B cell (primary cell): ENCODE data around the gene G2E3. TPM values are rescaled to one million over a fixed set of nuclear protein-coding genes. Genes with fewer than 3 reads are reported as not detected.

Experiments
- ATAC-seq: fragments of 200-7000 bp; cut with Tn5 transposase; one replicate; pipeline ENCODE4 v1.10.0; 2021; ENCODE audit warnings: low read depth, mild to moderate bottlenecking, moderate number of reproducible peaks, moderate library complexity
- CTCF ChIA-PET: fragments of 350-600 bp; sonication (Branson Sonifier 250); formaldehyde crosslinking; loops from one replicate; lab custom pipeline; 2021; ENCODE audit warnings: antibody characterized with exemption, inconsistent platforms; lab: Charles Lee
- POLR2A ChIA-PET: fragments of 350-600 bp; sonication (Branson Sonifier 250); formaldehyde crosslinking; loops from one replicate; lab custom pipeline; 2021; ENCODE audit warnings: antibody characterized with exemption; lab: Charles Lee
- DNase-seq: peaks from one replicate; pipeline ENCODE4 v3.0.0; 2013
- H2AFZ ChIP-seq: 2 replicates; pipeline ENCODE4 v1.6.1; 2012; ENCODE audit warnings: mild to moderate bottlenecking, low read depth, low read length; ENCODE audit not compliant: insufficient read depth, poor library complexity, severe bottlenecking
- H3K27ac ChIP-seq, 2 donors: 1 replicate in 1 of 2; 2 replicates in 1 of 2; pipeline ENCODE4 v1.5.1; 2012 to 2013; ENCODE audit warnings: low read length in 2 of 2, mild to moderate bottlenecking in 2 of 2, moderate library complexity in 1 of 2
- H3K27me3 ChIP-seq, 4 experiments: fragments of 200-600 bp in 1 of 4; sonication (generic) in 1 of 4; replicated peaks in 1 of 4; 1 replicate in 2 of 4; 2 replicates in 2 of 4; pipeline versions ENCODE4 v1.6.1 to v1.7.0; 2013 to 2016; ENCODE audit warnings: low read length in 3 of 4, mild to moderate bottlenecking in 2 of 4, mixed read lengths in 1 of 4, moderate library complexity in 1 of 4; ENCODE audit not compliant: insufficient read depth in 4 of 4, control insufficient read depth in 3 of 4; ENCODE audit errors: control extremely low read depth in 1 of 4
- H3K36me3 ChIP-seq, 2 experiments: replicated peaks in 1 of 2; 1 replicate in 1 of 2; 2 replicates in 1 of 2; pipeline versions ENCODE4 v1.6.1 to v1.7.1; 2013; ENCODE audit warnings: low read length in 1 of 2; ENCODE audit not compliant: insufficient read depth in 2 of 2, control insufficient read depth in 1 of 2; ENCODE audit errors: control extremely low read depth in 1 of 2, extremely low read depth in 1 of 2
- H3K4me1 ChIP-seq, 2 donors: fragments of 200-600 bp in 1 of 2; sonication (generic) in 1 of 2; 1 replicate in 1 of 2; 2 replicates in 1 of 2; pipeline versions ENCODE4 v1.5.1 to v1.6.1; 2013 to 2017; ENCODE audit warnings: low read length in 2 of 2; ENCODE audit not compliant: control insufficient read depth in 2 of 2, insufficient read depth in 2 of 2
- H3K4me2 ChIP-seq: replicated peaks from 2 replicates; pipeline ENCODE3; 2012; ENCODE audit warnings: mild to moderate bottlenecking, low read depth, low read length; ENCODE audit not compliant: poor library complexity, severe bottlenecking
- H3K4me3 ChIP-seq, 5 experiments: fragments of 200-600 bp in 1 of 5; sonication (generic) in 1 of 5; 1 replicate in 3 of 5; 2 replicates in 2 of 5; pipeline versions ENCODE4 v1.5.1 to v1.7.0; 2011 to 2016; ENCODE audit warnings: low read length in 4 of 5, mild to moderate bottlenecking in 4 of 5, low read depth in 2 of 5, control low read depth in 1 of 5, moderate library complexity in 1 of 5; ENCODE audit not compliant: insufficient read depth in 1 of 5; ENCODE audit errors: control extremely low read depth in 1 of 5, extremely low read depth in 1 of 5
- H3K79me2 ChIP-seq: fragments of 200-600 bp; sonication (generic); one replicate; pipeline ENCODE4 v1.6.0; 2016; ENCODE audit warnings: low read length; ENCODE audit not compliant: control insufficient read depth, insufficient read depth
- H3K9ac ChIP-seq: fragments of 200-600 bp; sonication (generic); 2 replicates; pipeline ENCODE4 v1.6.1; 2017; ENCODE audit warnings: mild to moderate bottlenecking, low read length, moderate library complexity
- H3K9me3 ChIP-seq, 3 donors: one replicate each; pipeline versions ENCODE4 v1.6.1 to v1.7.1; 2013; ENCODE audit warnings: low read length in 2 of 3; ENCODE audit not compliant: control insufficient read depth in 2 of 3, insufficient read depth in 1 of 3; ENCODE audit errors: control extremely low read depth in 1 of 3
- H4K20me1 ChIP-seq: 2 replicates; pipeline ENCODE4 v1.6.0; 2012; ENCODE audit warnings: mild to moderate bottlenecking, low read length; ENCODE audit not compliant: insufficient read depth, control insufficient read depth, poor library complexity, severe bottlenecking
- H3K27ac Mint-ChIP-seq: one replicate; pipeline ENCODE4 v1.8.0; 2021; ENCODE audit warnings: mixed read lengths
- H3K27me3 Mint-ChIP-seq: one replicate; pipeline ENCODE4 v1.8.0; 2021; ENCODE audit warnings: mixed read lengths
- H3K4me1 Mint-ChIP-seq: one replicate; pipeline ENCODE4 v1.8.0; 2021; ENCODE audit warnings: mixed read lengths
- H3K4me3 Mint-ChIP-seq: one replicate; pipeline ENCODE4 v1.8.0; 2021; ENCODE audit warnings: mixed read lengths
- H3K9me3 Mint-ChIP-seq: one replicate; pipeline ENCODE4 v1.8.0; 2022; ENCODE audit warnings: mixed read lengths; ENCODE audit not compliant: insufficient read depth
- CTCF ChIP-seq: fragments of 200-600 bp; IDR thresholded peaks from one replicate; pipeline ENCODE4 v1.8.0; 2022; ENCODE audit warnings: antibody characterized with exemption, mild to moderate bottlenecking
- EZH2 ChIP-seq: IDR thresholded peaks from 2 replicates; pipeline ENCODE4 v1.6.1; 2012; ENCODE audit warnings: borderline replicate concordance, low read depth, mild to moderate bottlenecking, moderate library complexity, low read length; ENCODE audit not compliant: insufficient read depth, poor library complexity, severe bottlenecking
- WGBS: methylation state at CpG from one replicate; pipeline ENCODE4 v1.1.5; 2013; ENCODE audit warnings: missing lambda C conversion rate; ENCODE audit not compliant: insufficient coverage; 5-methylcytosine and 5-hydroxymethylcytosine counted together
- intact Hi-C: fragments of 100-400 bp; cut with micrococcal nuclease; formaldehyde crosslinking; loops from one replicate; pipeline ENCODE4 v1.10.0; 2022
- polyA plus RNA-seq: library from polyadenylated mRNA; depleted of rRNA; stranded (reverse); fragments of >200 nt; gene quantifications from 2 replicates; pipeline ENCODE4 v1.2.3, GENCODE V29; 2012
- total RNA-seq, 2 donors: library from RNA; stranded (reverse); fragments of 120-200 nt in 1 of 2; gene quantifications; 1 replicate in 1 of 2; 2 replicates in 1 of 2; pipeline versions ENCODE4 v1.2.3 to v1.2.4, GENCODE V29; 2013 to 2022

G2E3 gene
- total and polyA plus RNA-seq, 2 donors (not counting 1 experiment from before 2014, with no cell fraction given), result 6.2 to 29.2 TPM

- TF ChIP-seq EZH2 (no peak), CTCF (no peak)
- Histone ChIP-seq H3K27me3 (no peaks in the 10 kb centered on the region), H3K9me3 (peaks cover 0 to 7% (median 0%) of the 10 kb centered on the region in 3 donors), H3K4me1 (peaks cover 15 to 17% of the 10 kb centered on the region in 2 donors), H3K27ac (peak overlapping the region in 1 of 2 donors; percentile 89), H4K20me1 (peaks cover 26% of the 10 kb centered on the region), H2AFZ (peak overlapping the region; percentile 91), H3K36me3 (peaks cover 0 to 2% of the 10 kb centered on the region in 2 experiments), H3K9ac (peak overlapping the region; percentile 93), H3K4me3 (peak overlapping the region; percentile 87 to 99 (median 95)), H3K4me2 (peak overlapping the region; percentile 77), H3K79me2 (peaks cover 42% of the 10 kb centered on the region)
- Mint-ChIP-seq H3K27ac (no peak overlapping the region), H3K4me3 (peak overlapping the region; percentile 100), H3K4me1 (peaks cover 31% of the 10 kb centered on the region), H3K9me3 (no peaks in the 10 kb centered on the region), H3K27me3 (no peaks in the 10 kb centered on the region)
- ChIA-PET CTCF (interaction anchor here (0.7 kb wide), 1 partner anchor 1601 kb away, joined by 5 read pairs; no protein-coding TSS in a partner anchor), POLR2A (interaction anchor here (0.8 kb wide), 1 partner anchor 64 kb away, joined by 3 read pairs; the partner anchor contains the start of gene SCFD1)
- no peak for ATAC-seq
- no CpG with 5 or more reads among the region's 6 CpGs for WGBS
- intact Hi-C loops, result loop anchor here (2.0 to 10.0 kb wide), 3 partner anchors 896 to 1644 kb away; partner anchors contain the start of genes ARHGAP5, DTD2, RNU6-7 and RNU6-8
- no peak for DNase-seq
Observed at GRCh38 chr14:30558362-30558674, 640 bp upstream of the G2E3 start.

GRCh38 chr14:30559638-30560091 is 707 bp downstream of the G2E3 start:
- DNase-seq, result no peak
- 3% methylated on average over 13 of the region's 16 CpGs for WGBS
- H2AFZ ChIP-seq, result peak overlapping the region; percentile 91
- no peaks in the 10 kb centered on the region for H3K9me3 Mint-ChIP-seq
- intact Hi-C loops, result loop anchor here (1.0 to 10.0 kb wide), 4 partner anchors 63 to 1643 kb away; partner anchors contain the start of genes ARHGAP5, DTD2, RNU6-7 and RNU6-8
- H3K4me1 Mint-ChIP-seq, result peaks cover 37% of the 10 kb centered on the region
- H3K79me2 ChIP-seq, result peaks cover 56% of the 10 kb centered on the region
- H4K20me1 ChIP-seq, result peaks cover 37% of the 10 kb centered on the region
- POLR2A ChIA-PET, result no interaction called here
- peak overlapping the region; percentile 100 for H3K4me3 Mint-ChIP-seq
- H3K4me2 ChIP-seq, result peak overlapping the region; percentile 77
- no peaks in the 10 kb centered on the region for H3K27me3 Mint-ChIP-seq
- H3K27ac Mint-ChIP-seq, result peak overlapping the region; percentile 98
- TF ChIP-seq CTCF, result no peak
- TF ChIP-seq EZH2, result no peak
- CTCF ChIA-PET, result no interaction called here
- ATAC-seq, result peak; percentile 3
- peak overlapping the region; percentile 87 to 99 (median 95) for H3K4me3 ChIP-seq
- H3K27me3 ChIP-seq, result no peaks in the 10 kb centered on the region
- peaks cover 0 to 7% (median 0%) of the 10 kb centered on the region in 3 donors for H3K9me3 ChIP-seq
- H3K9ac ChIP-seq, result peak overlapping the region; percentile 93
- H3K27ac ChIP-seq, result peak overlapping the region; percentile 77 to 89
- peaks cover 15 to 17% of the 10 kb centered on the region in 2 donors for H3K4me1 ChIP-seq
- peaks cover 0 to 2% of the 10 kb centered on the region in 2 experiments for H3K36me3 ChIP-seq
